Astrocyte of the spinal cord (primary cell): ENCODE measurements around the gene LPP.
"Not testable (repeated sequence)": the region's sequence is repeated elsewhere in the genome, so short reads cannot be mapped to it uniquely, and the experiment has no call there.

Experiments used
- DNase-seq: peaks from one replicate; pipeline ENCODE4 v3.0.0; 2011; ENCODE audit warnings: low read depth, low spot score
- H3K4me3 ChIP-seq: 2 replicates; pipeline ENCODE4 v1.5.1; 2011; ENCODE audit warnings: low read depth, mild to moderate bottlenecking, low read length, moderate library complexity
- CTCF ChIP-seq: IDR thresholded peaks from 2 replicates; pipeline ENCODE4 v1.5.1; 2012; ENCODE audit warnings: low read depth, mild to moderate bottlenecking, low read length, inconsistent platforms
- in situ Hi-C: cut with HindIII; loops from 2 replicates; pipeline ENCODE4 v1.10.0; 2017; ENCODE audit warnings: low sequenced_read_pairs

LPP gene

GRCh38 chr3:188701485-188701969 lies 547.6 kb downstream of the LPP start:
- TF ChIP-seq CTCF = no peak
- no peak for DNase-seq
- no peak overlapping the region for H3K4me3 ChIP-seq
- in situ Hi-C loops = no loop called here

GRCh38 chr3:188702028-188702427 lies 548.1 kb downstream of the LPP start:
- DNase-seq, H3K4me3 ChIP-seq, in situ Hi-C loops: not testable (repeated sequence)

GRCh38 chr3:188706176-188706575 lies 552.2 kb downstream of the LPP start:
- TF ChIP-seq CTCF = no peak
- no peak overlapping the region for H3K4me3 ChIP-seq
- DNase-seq = peak; percentile 32
- in situ Hi-C loops = no loop called here

- in situ Hi-C loops = no loop called here
- no peak for DNase-seq
- no peak for TF ChIP-seq CTCF
- no peak overlapping the region for H3K4me3 ChIP-seq
Measured at GRCh38 chr3:188706599-188706998, 552.6 kb downstream of the LPP start.

- no peak overlapping the region for H3K4me3 ChIP-seq
- DNase-seq = no peak
- no peak for TF ChIP-seq CTCF
- in situ Hi-C loops = no loop called here
Measured at GRCh38 chr3:188707381-188708288, 553.7 kb downstream of the LPP start.

GRCh38 chr3:188711881-188712247 lies 557.9 kb downstream of the LPP start:
- DNase-seq = peak; percentile 43
- no peak for TF ChIP-seq CTCF
- H3K4me3 ChIP-seq = no peak overlapping the region
- in situ Hi-C loops = no loop called here

- no peak overlapping the region for H3K4me3 ChIP-seq
- TF ChIP-seq CTCF = no peak
- peak; percentile 88 for DNase-seq
- in situ Hi-C loops = no loop called here
Measured at GRCh38 chr3:188712248-188712924, 558.4 kb downstream of the LPP start.
